Body of pancreas (tissue), 4 donors: ENCODE data around the gene NUDT14. TPM values are rescaled to one million over a fixed set of nuclear protein-coding genes. Genes with fewer than 3 reads are reported as not detected.

Experiments used
- ATAC-seq: fragments of 150-250 bp; one replicate; pipeline ENCODE4 v1.9.1; 2016
- DNase-seq, 4 donors: peaks; one replicate each; pipeline ENCODE4 v3.0.0-alpha.2; 2019
- H3K27ac ChIP-seq, 4 donors: fragments of 200-600 bp; sonication (generic); 1 replicate in 3 of 4; 2 replicates in 1 of 4; pipeline versions ENCODE4 v1.5.1 to v1.6.1; 2016 to 2019; ENCODE audit warnings: mild to moderate bottlenecking in 1 of 4, mixed read lengths in 1 of 4, moderate library complexity in 1 of 4
- H3K27me3 ChIP-seq, 2 donors: fragments of 200-600 bp; sonication (generic); one replicate each; pipeline ENCODE4 v1.6.0; 2016; ENCODE audit warnings: mild to moderate bottlenecking in 1 of 2
- H3K36me3 ChIP-seq, 2 donors: fragments of 200-600 bp; sonication (generic); replicated peaks in 1 of 2; 2 replicates each; pipeline ENCODE4 v1.5.1; 2016; ENCODE audit warnings: low read depth in 2 of 2; ENCODE audit not compliant: insufficient read depth in 1 of 2
- H3K4me1 ChIP-seq: fragments of 200-600 bp; sonication (generic); one replicate; pipeline ENCODE4 v1.6.0; 2016
- H3K4me3 ChIP-seq, 2 donors: fragments of 200-600 bp; sonication (generic); 1 replicate in 1 of 2; 2 replicates in 1 of 2; pipeline ENCODE4 v1.5.1; 2016 to 2019
- H3K9me3 ChIP-seq, 3 donors: fragments of 200-600 bp; sonication (generic); 1 replicate in 2 of 3; 2 replicates in 1 of 3; pipeline ENCODE4 v1.5.1; 2016
- CTCF ChIP-seq, 7 experiments: fragments of 450-650 bp in 4 of 7; fragments of 200-600 bp in 3 of 7; sonication (generic) in 3 of 7; IDR thresholded peaks; one replicate each; pipeline ENCODE4 v1.5.1; 2016 to 2019; ENCODE audit warnings: antibody characterized with exemption in 7 of 7
- POLR2A ChIP-seq, 3 donors: fragments of 450-650 bp; IDR thresholded peaks; one replicate each; pipeline ENCODE4 v1.6.1; 2016; ENCODE audit warnings: antibody characterized with exemption in 3 of 3, mild to moderate bottlenecking in 2 of 3
- WGBS, 2 donors: methylation state at CpG; one replicate each; pipeline ENCODE4 v1.1.5; 2017; 5-methylcytosine and 5-hydroxymethylcytosine counted together
- intact Hi-C: fragments of 100-400 bp; cut with DNase I; formaldehyde crosslinking; loops from one replicate; pipeline ENCODE4 v1.15.1; 2023
- total RNA-seq, 2 donors: library from RNA; depleted of rRNA; stranded (reverse); fragments of >200 nt; gene quantifications; one replicate each; pipeline ENCODE4 v1.1.0, GENCODE V29; 2016

NUDT14 gene
- total RNA-seq, 2 donors from 2014 or later = 28.8 to 66.9 TPM

- ATAC-seq = no peak
- TF ChIP-seq CTCF (IDR thresholded peaks at IDR 0.05) (no peak), POLR2A (IDR thresholded peaks at IDR 0.05) (no peak)
- H3K27me3 ChIP-seq = no peaks in the 10 kb centered on the region
- no peaks in the 10 kb centered on the region for H3K9me3 ChIP-seq
- WGBS, 2 donors = 89% methylated on average over 14 of the region's 14 CpGs; no CpG with 5 or more reads in 1 of the 2 donors
- H3K4me1 ChIP-seq = no peaks in the 10 kb centered on the region
- peaks cover 0 to 9% of the 10 kb centered on the region in 2 donors for H3K36me3 ChIP-seq
- no peak overlapping the region for H3K27ac ChIP-seq
- H3K4me3 ChIP-seq = no peak overlapping the region
- no peak for DNase-seq
- intact Hi-C loops = no loop called here
Measured at GRCh38 chr14:105214324-105214915, 33.3 kb upstream of the NUDT14 start.

- Histone ChIP-seq H3K4me1 (no peaks in the 10 kb centered on the region), H3K27ac (no peak overlapping the region), H3K36me3 (peaks cover 0 to 4% of the 10 kb centered on the region in 2 donors), H3K9me3 (no peaks in the 10 kb centered on the region), H3K4me3 (no peak overlapping the region), H3K27me3 (no peaks in the 10 kb centered on the region)
- intact Hi-C loops = no loop called here
- ATAC-seq (no peak), DNase-seq (no peak)
- TF ChIP-seq POLR2A (IDR thresholded peaks at IDR 0.05) = no peak
- no peak for TF ChIP-seq CTCF (IDR thresholded peaks at IDR 0.05)
- 86 to 95% methylated on average over 9 to 10 of the region's 10 CpGs for WGBS, 2 donors
Measured at GRCh38 chr14:105213361-105213760, 32.2 kb upstream of the NUDT14 start.

GRCh38 chr14:105212541-105213300 is 31.6 kb upstream of the NUDT14 start:
- ATAC-seq = no peak
- no peak overlapping the region for H3K27ac ChIP-seq
- no peak for DNase-seq
- no peaks in the 10 kb centered on the region for H3K4me1 ChIP-seq
- H3K4me3 ChIP-seq = no peak overlapping the region
- TF ChIP-seq POLR2A (IDR thresholded peaks at IDR 0.05) (no peak), CTCF (IDR thresholded peaks at IDR 0.05) (no peak)
- no peaks in the 10 kb centered on the region for H3K9me3 ChIP-seq
- whole genome bisulfite sequencing, 2 donors = 92 to 97% methylated on average over 10 to 18 of the region's 18 CpGs
- H3K27me3 ChIP-seq = no peaks in the 10 kb centered on the region
- intact Hi-C loops = no loop called here
- peaks cover 0 to 3% of the 10 kb centered on the region in 2 donors for H3K36me3 ChIP-seq

- no peak overlapping the region for H3K4me3 ChIP-seq
- TF ChIP-seq CTCF (IDR thresholded peaks at IDR 0.05) = no peak
- no peak for TF ChIP-seq POLR2A (IDR thresholded peaks at IDR 0.05)
- no peak for DNase-seq
- no peak overlapping the region for H3K27ac ChIP-seq
- no peaks in the 10 kb centered on the region for H3K9me3 ChIP-seq
- ATAC-seq = no peak
- H3K36me3 ChIP-seq = no peaks in the 10 kb centered on the region
- no peaks in the 10 kb centered on the region for H3K27me3 ChIP-seq
- intact Hi-C loops = no loop called here
- WGBS, 2 donors = 80 to 88% methylated on average over 5 to 9 of the region's 9 CpGs
- peaks cover 6% of the 10 kb centered on the region for H3K4me1 ChIP-seq
Measured at GRCh38 chr14:105211758-105212089, 30.6 kb upstream of the NUDT14 start.
